Motor neuron (in vitro differentiated cells): Measurements from ENCODE around the gene DIRAS1. TPM values are rescaled to one million over a fixed set of nuclear protein-coding genes. Genes with fewer than 3 reads are reported as not detected.

Source experiments
- ATAC-seq, 8 experiments: fragments of 200-7000 bp; cut with Tn5 transposase; replicated peaks in 6 of 8; 2 replicates each; pipeline ENCODE4 v1.8.0; 2021; ENCODE audit warnings: mild to moderate bottlenecking in 8 of 8, moderate library complexity in 8 of 8
- H3K27ac ChIP-seq, 2 donors: fragments of 250-450 bp; sonication (Bioruptor Pico); 2 replicates each; pipeline ENCODE4 v1.9.0; 2021; ENCODE audit warnings: antibody characterized with exemption in 2 of 2, mild to moderate bottlenecking in 2 of 2, moderate library complexity in 1 of 2
- H3K4me1 ChIP-seq, 2 donors: fragments of 250-450 bp; sonication (Bioruptor Pico); replicated peaks in 1 of 2; 2 replicates each; pipeline ENCODE4 v1.6.1; 2021; ENCODE audit warnings: antibody characterized with exemption in 2 of 2, mild to moderate bottlenecking in 2 of 2, moderate library complexity in 1 of 2
- H3K4me3 ChIP-seq, 5 donors: fragments of 250-450 bp; sonication (Bioruptor Pico); 2 replicates each; pipeline ENCODE4 v1.9.0; 2021; ENCODE audit warnings: antibody characterized with exemption in 5 of 5, mild to moderate bottlenecking in 5 of 5, moderate library complexity in 4 of 5
- WGBS, 10 experiments: fragments of 450-650 bp; shearing (Covaris generic); methylation state at CpG; one replicate each; pipeline ENCODE4 v1.0.0; 2022; 5-methylcytosine and 5-hydroxymethylcytosine counted together
- in situ Hi-C, 9 experiments: fragments of 400-800 bp; cut with MboI; loops; one replicate each; pipeline ENCODE4 v1.15.0; 2021; ENCODE audit warnings: low sequenced_read_pairs in 9 of 9, low pct_unique_long_range_greater_than_20kb in 2 of 9; ENCODE audit not compliant: unreplicated experiment in 9 of 9
- total RNA-seq, 8 experiments: library from RNA; unstranded; fragments of 300-600 nt; gene quantifications; 2 replicates each; pipeline versions ENCODE4 v1.2.3 to v1.2.4, GENCODE V29; 2022

DIRAS1 gene
- total RNA-seq, result 10 to 100 TPM in 2 of 8 experiments, 1 to 10 TPM in 4, under 1 TPM in 2; 0.15 to 17.5 (median 9.0) TPM

- Histone ChIP-seq H3K27ac (peak within 1 kb of the TSS in 1 of 2 donors; percentile 73), H3K4me1 (peaks cover 18% of the 10 kb centered on the region in 2 donors), H3K4me3 (peak within 1 kb of the TSS; percentile 50 to 99 (median 89))
- WGBS, 10 experiments, result 0% methylated on average over 1 of the region's 100 CpGs; no CpG with 5 or more reads in 9 of the 10 experiments
- peak in 6 of 8 experiments; percentile 17 to 51 (median 38) for ATAC-seq
- in situ Hi-C loops, result no loop called here
These were observed at the start of gene DIRAS1 for GRCh38 chr19:2720777-2721569. TSS of gene DIRAS1 (minus strand) at chr19:2721372. CDS start at chr19:2717806, 3,566 bp downstream.

- Histone ChIP-seq H3K4me1 (no peaks in the 10 kb centered on the region), H3K27ac (no peak overlapping the region), H3K4me3 (no peak overlapping the region)
- in situ Hi-C loops, result no loop called here
- no peak for ATAC-seq
- 90% methylated on average over 2 to 17 of the region's 40 CpGs; no CpG with 5 or more reads in 6 of the 10 experiments for WGBS, 10 experiments
These were observed 49.2 kb upstream of the DIRAS1 start for GRCh38 chr19:2770055-2771013.

- no peak overlapping the region for H3K4me3 ChIP-seq
- WGBS, 10 experiments, result 83 to 100% (median 98%) methylated on average over 1 to 4 of the region's 8 CpGs; no CpG with 5 or more reads in 7 of the 10 experiments
- no peak overlapping the region for H3K27ac ChIP-seq
- in situ Hi-C loops, result no loop called here
- H3K4me1 ChIP-seq, result no peaks in the 10 kb centered on the region
- no peak for ATAC-seq
These were observed 48.0 kb upstream of the DIRAS1 start for GRCh38 chr19:2769218-2769617.

GRCh38 chr19:2768365-2769132 is 47.4 kb upstream of the DIRAS1 start:
- ATAC-seq, result no peak
- no peak overlapping the region for H3K27ac ChIP-seq
- H3K4me3 ChIP-seq, result no peak overlapping the region
- in situ Hi-C loops, result no loop called here
- H3K4me1 ChIP-seq, result no peaks in the 10 kb centered on the region
- WGBS, 10 experiments, result 60 to 100% (median 97%) methylated on average over 1 to 7 of the region's 29 CpGs; no CpG with 5 or more reads in 4 of the 10 experiments

GRCh38 chr19:2767688-2768087 is 46.5 kb upstream of the DIRAS1 start:
- ATAC-seq, result peak in 2 of 8 experiments; percentile 1 to 8
- in situ Hi-C loops, result no loop called here
- H3K4me1 ChIP-seq, result no peaks in the 10 kb centered on the region
- no peak overlapping the region for H3K27ac ChIP-seq
- no peak overlapping the region for H3K4me3 ChIP-seq
- WGBS, 10 experiments, result 95 to 100% (median 100%) methylated on average over 2 to 6 of the region's 19 CpGs; no CpG with 5 or more reads in 6 of the 10 experiments

- in situ Hi-C loops, result no loop called here
These were observed 45.6 kb upstream of the DIRAS1 start for GRCh38 chr19:2766594-2767372.

GRCh38 chr19:2765376-2765775 is 44.2 kb upstream of the DIRAS1 start:
- Histone ChIP-seq H3K4me3 (no peak overlapping the region), H3K4me1 (no peaks in the 10 kb centered on the region), H3K27ac (no peak overlapping the region)
- in situ Hi-C loops, result no loop called here
- 83 to 97% (median 94%) methylated on average over 1 to 10 of the region's 15 CpGs; no CpG with 5 or more reads in 6 of the 10 experiments for WGBS, 10 experiments
- no peak for ATAC-seq

More at GRCh38 chr19:2766594-2767372, 45.6 kb upstream of the DIRAS1 start:
- no peaks in the 10 kb centered on the region for H3K4me1 ChIP-seq
- 92 to 100% (median 97%) methylated on average over 1 to 6 of the region's 35 CpGs; no CpG with 5 or more reads in 5 of the 10 experiments for WGBS, 10 experiments
- no peak overlapping the region for H3K27ac ChIP-seq
- ATAC-seq, result no peak
- H3K4me3 ChIP-seq, result no peak overlapping the region

- H3K4me3 ChIP-seq, result no peak overlapping the region
- 100% methylated on average over 1 of the region's 21 CpGs; no CpG with 5 or more reads in 8 of the 10 experiments for WGBS, 10 experiments
- no peak overlapping the region for H3K27ac ChIP-seq
- H3K4me1 ChIP-seq, result no peaks in the 10 kb centered on the region
- in situ Hi-C loops, result no loop called here
- ATAC-seq, result no peak
These were observed 43.8 kb upstream of the DIRAS1 start for GRCh38 chr19:2764945-2765344.

GRCh38 chr19:2763687-2764086 is 42.5 kb upstream of the DIRAS1 start:
- ATAC-seq, result no peak
- Histone ChIP-seq H3K4me3 (no peak overlapping the region), H3K4me1 (no peaks in the 10 kb centered on the region), H3K27ac (no peak overlapping the region)
- WGBS, 10 experiments, result 80 to 100% (median 95%) methylated on average over 1 to 6 of the region's 12 CpGs; no CpG with 5 or more reads in 6 of the 10 experiments
- in situ Hi-C loops, result no loop called here

- ATAC-seq, result peak in 3 of 8 experiments; percentile 6 to 10 (median 8)
- Histone ChIP-seq H3K4me1 (no peaks in the 10 kb centered on the region), H3K27ac (no peak overlapping the region), H3K4me3 (no peak overlapping the region)
- in situ Hi-C loops, result no loop called here
- 99% methylated on average over 21 of the region's 23 CpGs; no CpG with 5 or more reads in 9 of the 10 experiments for WGBS, 10 experiments
These were observed 41.8 kb upstream of the DIRAS1 start for GRCh38 chr19:2762783-2763496.
